ENCODE measurements around the gene SCAF1. TPM values are rescaled to one million over a fixed set of nuclear protein-coding genes. Genes with fewer than 3 reads are reported as not detected.

SCAF1 gene
- total and polyA plus RNA-seq, 3 donors from 2014 or later = 51.4 to 78.1 (median 70.8) TPM

- no peaks in the 10 kb centered on the region for H3K27me3 ChIP-seq
- no peaks in the 10 kb centered on the region for H3K36me3 ChIP-seq (ENCODE audit: low read depth, missing control alignments)
- TF ChIP-seq CTCF (IDR thresholded peaks at IDR 0.05) = no peak
- no peak for TF ChIP-seq POLR2A (IDR thresholded peaks at IDR 0.05)
- H3K9me3 ChIP-seq = no peaks in the 10 kb centered on the region
- WGBS, 2 donors = 75 to 85% methylated on average over 7 of the region's 7 CpGs
- H3K4me3 ChIP-seq = no peak overlapping the region
- no peak for DNase-seq
- H3K27ac ChIP-seq = no peak overlapping the region
- H3K4me1 ChIP-seq = no peaks in the 10 kb centered on the region
- intact Hi-C loops (cut with DNase I; ENCODE audit: low total_unique reads) = no loop called here
Observed at GRCh38 chr19:49605605-49606004, 36.4 kb upstream of the SCAF1 start.

GRCh38 chr19:49609499-49610092 is 32.4 kb upstream of the SCAF1 start:
- Histone ChIP-seq H3K27me3 (no peaks in the 10 kb centered on the region), H3K27ac (no peak overlapping the region), H3K4me3 (no peak overlapping the region), H3K4me1 (no peaks in the 10 kb centered on the region), H3K9me3 (no peaks in the 10 kb centered on the region), H3K36me3 (ENCODE audit: low read depth, missing control alignments) (no peaks in the 10 kb centered on the region)
- 95 to 96% methylated on average over 12 of the region's 12 CpGs for WGBS, 2 donors
- intact Hi-C loops (cut with DNase I; ENCODE audit: low total_unique reads) = no loop called here
- DNase-seq = no peak
- no peak for TF ChIP-seq POLR2A (IDR thresholded peaks at IDR 0.05)
- no peak for TF ChIP-seq CTCF (IDR thresholded peaks at IDR 0.05)

- Histone ChIP-seq H3K27me3 (no peaks in the 10 kb centered on the region), H3K4me3 (no peak overlapping the region), H3K9me3 (no peaks in the 10 kb centered on the region), H3K4me1 (no peaks in the 10 kb centered on the region), H3K36me3 (ENCODE audit: low read depth, missing control alignments) (no peaks in the 10 kb centered on the region), H3K27ac (no peak overlapping the region)
- TF ChIP-seq CTCF (IDR thresholded peaks at IDR 0.05) (no peak), POLR2A (IDR thresholded peaks at IDR 0.05) (no peak)
- intact Hi-C loops (cut with DNase I; ENCODE audit: low total_unique reads) = no loop called here
- 60 to 63% methylated on average over 4 of the region's 4 CpGs for WGBS, 2 donors
- no peak for DNase-seq
Observed at GRCh38 chr19:49613374-49613773, 28.6 kb upstream of the SCAF1 start.

- no peak for DNase-seq
- no peak overlapping the region for H3K27ac ChIP-seq
- WGBS, 2 donors = 80 to 83% methylated on average over 14 to 19 of the region's 19 CpGs
Observed at GRCh38 chr19:49614096-49614833, 27.7 kb upstream of the SCAF1 start.

More at GRCh38 chr19:49614096-49614833, 27.7 kb upstream of the SCAF1 start:
- Histone ChIP-seq H3K9me3 (no peaks in the 10 kb centered on the region), H3K27me3 (no peaks in the 10 kb centered on the region), H3K36me3 (ENCODE audit: low read depth, missing control alignments) (no peaks in the 10 kb centered on the region), H3K4me1 (no peaks in the 10 kb centered on the region), H3K4me3 (no peak overlapping the region)
- intact Hi-C loops (cut with DNase I; ENCODE audit: low total_unique reads) = no loop called here
- no peak for TF ChIP-seq CTCF (IDR thresholded peaks at IDR 0.05)
- no peak for TF ChIP-seq POLR2A (IDR thresholded peaks at IDR 0.05)
